Activated CD8-positive, alpha-beta memory T cell treated with anti-CD3 and anti-CD28 coated beads for 1 hour (primary cell): ENCODE data around the gene NOM1.
"Not testable (repeated sequence)": the region's sequence is repeated elsewhere in the genome, so short reads cannot be mapped to it uniquely, and the experiment has no call there.

Experiments
- DNase-seq, 2 donors: peaks; one replicate each; pipeline ENCODE4 v3.0.0-alpha.2; 2020; ENCODE audit warnings: low read depth in 1 of 2; ENCODE audit errors: extremely low read depth in 1 of 2

Gene NOM1

DNA sequence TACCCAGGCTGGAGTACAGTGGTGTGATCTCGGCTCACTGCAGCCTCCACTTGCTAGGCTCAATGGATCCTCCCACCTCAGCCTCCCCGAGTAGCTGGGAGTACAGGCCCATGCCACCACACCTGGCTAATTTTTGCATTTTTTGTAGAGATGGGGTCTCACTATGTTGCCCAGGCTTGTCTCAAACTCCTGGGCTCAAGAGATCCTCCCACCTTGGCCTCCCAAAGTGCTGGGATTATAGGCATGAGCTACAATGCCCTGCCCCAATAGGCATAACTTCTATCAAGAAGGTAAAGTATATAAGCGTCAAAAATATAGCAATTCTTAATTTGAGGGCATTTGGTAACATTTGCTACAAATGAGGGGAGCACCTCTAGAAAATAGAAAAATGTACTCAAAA lies 12.7 kb upstream of the NOM1 start:
- not testable (repeated sequence) for DNase-seq

DNA sequence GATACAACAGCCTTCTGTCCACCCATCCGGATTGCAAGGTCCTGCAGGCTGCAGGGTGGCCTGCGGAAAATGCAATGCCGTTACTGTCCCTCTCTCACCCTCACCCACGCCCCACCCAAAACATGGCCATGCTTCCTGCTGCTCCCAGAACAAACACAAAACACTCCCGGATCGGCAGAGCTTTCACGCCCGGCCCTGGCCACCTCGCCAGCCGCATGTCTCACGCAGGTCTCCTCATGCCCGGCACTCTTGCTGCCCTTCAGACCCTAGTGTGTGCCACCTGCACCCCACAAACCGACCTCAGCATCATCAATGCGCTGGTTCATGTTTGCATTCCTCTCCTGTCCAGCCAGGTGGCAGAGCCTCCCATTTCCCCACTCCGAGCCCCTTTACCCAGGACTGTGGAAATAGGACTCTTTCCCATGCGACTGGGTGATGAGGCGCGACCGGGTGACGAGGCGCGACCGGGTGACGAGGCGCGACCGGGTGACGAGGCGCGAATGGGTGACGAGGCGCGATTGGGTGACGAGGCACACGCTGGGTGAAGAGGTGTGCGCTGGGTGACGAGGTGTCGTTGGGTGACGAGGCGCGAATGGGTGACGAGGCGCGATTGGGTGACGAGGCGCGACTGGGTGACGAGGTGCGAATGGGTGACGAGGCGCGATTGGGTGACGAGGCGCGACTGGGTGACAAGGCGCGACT lies 8.9 kb upstream of the NOM1 start:
- DNase-seq: no peak

DNA sequence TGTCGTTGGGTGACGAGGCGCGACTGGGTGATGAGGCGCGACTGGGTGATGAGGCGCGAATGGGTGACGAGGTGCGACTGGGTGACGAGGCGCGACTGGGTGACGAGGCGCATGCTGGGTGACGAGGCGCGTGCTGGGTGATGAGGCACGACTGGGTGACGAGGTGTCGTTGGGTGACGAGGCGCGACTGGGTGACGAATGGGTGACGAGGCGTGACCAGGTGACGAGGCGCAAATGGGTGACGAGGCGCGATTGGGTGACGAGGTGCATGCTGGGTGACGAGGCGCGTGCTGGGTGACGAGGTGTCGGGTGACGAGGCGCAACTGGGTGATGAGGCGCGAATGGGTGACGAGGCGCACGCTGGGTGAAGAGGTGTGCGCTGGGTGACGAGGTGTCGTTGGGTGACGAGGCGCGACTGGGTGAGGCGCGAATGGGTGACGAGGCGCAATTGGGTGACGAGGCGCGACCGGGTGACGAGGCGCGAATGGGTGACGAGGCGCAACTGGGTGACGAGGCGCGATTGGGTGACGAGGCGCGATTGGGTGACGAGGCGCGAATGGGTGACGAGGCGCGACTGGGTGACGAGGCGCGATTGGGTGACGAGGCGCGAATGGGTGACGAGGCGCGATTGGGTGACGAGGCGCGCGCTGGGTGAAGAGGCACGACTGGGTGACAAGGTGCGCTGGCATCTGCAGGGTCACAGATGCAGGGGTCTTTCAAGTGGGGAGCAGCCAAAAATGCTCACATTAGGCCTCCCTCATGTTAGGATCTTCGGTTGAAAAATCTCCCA lies 7.9 kb upstream of the NOM1 start:
- DNase-seq: no peak

DNA sequence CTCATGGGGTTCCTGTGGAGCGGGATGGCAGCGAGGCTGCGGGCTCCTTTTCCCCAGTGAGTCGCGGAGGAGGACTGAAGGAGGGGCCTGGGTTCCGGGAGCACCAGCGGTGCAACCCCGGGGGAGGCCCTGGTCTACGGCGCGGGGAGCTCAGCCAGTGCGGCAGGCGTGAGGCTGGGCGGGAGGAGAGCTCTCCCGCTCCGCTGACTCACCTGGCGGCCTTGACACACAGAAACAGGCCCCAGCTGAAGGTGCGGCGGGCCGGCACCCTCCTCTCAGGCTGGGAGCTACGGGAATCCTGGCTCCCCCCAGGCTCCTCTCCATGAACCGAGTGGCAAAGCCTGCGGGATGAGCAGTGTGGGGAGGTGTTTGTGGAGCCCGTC lies 6.8 kb upstream of the NOM1 start:
- no peak for DNase-seq

DNA sequence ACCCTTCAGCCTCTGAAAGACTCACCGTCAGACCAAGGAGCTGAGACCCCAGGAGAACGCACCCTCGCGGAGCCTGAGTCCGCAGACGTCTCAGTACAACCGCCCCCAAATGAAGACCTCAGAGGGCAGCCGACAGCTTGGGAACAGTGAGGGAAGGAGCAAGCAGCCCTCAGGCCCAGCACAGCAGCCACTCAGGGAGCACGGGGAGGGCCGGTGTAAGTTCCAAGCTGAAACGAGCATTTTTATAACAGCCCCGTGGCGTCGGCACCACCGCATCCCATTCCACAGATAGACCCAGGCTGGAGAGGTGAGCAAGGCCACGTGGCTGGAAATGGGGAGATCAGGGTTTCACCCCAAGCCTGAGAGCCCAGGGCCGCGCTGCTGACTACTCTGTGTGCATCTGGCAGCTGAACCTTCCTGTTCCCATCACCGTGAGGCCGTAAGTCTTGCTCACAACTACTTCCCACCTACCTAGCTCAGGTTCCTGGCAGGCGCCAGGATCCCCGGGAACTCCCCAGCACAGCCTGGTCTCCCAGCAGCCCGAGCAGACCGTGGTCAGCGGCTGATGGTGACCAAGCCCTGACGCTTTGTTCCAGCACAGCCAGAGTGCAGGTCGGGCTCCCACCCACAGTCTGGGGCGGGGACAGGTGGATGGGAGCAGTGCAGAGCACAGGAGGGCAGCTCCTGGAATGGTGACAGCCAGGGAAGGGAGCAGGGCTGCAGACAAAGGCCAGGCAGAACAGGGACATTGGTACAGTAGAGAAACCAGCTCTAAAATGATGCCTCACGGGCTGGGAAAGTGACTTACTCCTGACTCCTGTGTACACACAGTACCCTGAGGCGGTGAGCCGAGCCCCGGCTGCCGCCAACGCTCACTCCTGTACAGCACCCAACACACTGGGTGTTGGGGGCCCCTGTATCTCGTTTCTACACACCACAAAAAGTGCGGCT lies 6.1 kb upstream of the NOM1 start:
- DNase-seq: no peak

DNA sequence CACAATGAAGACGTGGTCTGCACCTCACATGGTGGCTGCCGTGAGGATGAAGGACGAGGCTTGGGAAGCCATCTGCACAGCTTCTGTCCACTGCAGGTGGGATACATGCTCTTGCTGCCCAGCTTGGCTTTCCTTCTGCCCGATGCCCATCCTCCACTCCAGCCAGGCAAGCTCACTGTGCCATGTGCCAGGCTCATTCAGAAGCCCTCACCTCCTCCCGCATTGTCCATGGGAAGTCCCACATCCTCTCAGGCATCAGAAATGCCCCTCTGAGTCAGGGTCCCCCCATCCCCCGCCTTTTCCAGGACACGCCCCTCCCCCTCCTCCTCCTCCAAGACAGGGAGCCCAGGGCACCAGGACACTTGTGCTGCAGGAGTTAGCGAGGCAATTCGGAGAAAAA lies 4.6 kb upstream of the NOM1 start:
- no peak for DNase-seq

DNA sequence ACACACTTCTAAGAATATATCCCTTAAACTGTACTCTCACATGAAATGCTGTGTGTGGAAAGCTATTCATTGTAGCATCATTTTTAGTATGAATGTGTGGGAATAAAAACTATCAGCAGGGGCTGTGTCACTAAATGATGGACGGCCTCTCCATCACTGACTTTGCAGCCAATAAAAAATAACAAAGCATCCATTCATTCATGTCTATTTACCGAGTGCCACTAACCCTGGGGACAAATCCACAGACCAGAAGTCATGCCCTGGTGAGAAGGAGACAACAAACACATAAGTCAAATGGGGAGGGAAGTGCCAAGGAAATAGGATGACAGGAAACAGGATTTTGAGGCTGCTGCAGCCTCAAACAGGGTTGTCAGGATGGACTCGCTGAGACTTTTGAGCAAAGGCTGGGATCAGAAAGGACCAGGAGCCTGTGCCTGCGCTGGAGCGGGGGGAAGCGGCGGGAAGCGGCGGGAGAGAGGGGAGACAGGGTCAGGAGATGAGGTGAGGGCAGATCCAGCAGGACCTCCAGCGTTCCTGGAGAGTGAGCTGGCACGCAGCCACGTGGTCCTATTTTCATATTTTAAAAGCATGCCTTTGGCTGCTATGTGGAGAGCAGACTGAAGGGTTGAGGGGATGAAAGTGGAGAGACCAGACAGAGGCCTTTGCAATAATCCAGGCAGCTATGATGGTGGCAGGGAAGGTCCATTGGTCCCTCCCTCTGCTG lies 2.2 kb upstream of the NOM1 start:
- no peak for DNase-seq

DNA sequence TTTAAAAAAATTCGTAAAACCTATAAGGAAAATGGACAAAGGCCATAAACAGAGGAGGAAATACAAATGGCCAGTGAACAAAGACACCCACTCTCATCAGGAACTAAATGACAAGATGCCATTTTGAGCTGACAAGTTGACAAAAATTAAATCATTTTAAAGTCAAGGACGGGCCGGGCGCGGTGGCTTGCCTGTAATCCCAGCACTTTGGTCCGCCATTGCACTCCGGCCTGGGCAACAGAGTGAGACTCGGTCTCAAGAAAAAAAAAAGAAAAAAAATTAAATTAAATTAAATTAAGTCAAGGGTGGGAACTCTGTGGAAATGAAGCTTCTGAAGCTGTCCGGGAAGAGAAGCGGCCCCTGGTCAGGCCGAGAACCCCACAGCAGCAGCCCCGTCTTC lies 1.2 kb upstream of the NOM1 start:
- DNase-seq: no peak

DNA sequence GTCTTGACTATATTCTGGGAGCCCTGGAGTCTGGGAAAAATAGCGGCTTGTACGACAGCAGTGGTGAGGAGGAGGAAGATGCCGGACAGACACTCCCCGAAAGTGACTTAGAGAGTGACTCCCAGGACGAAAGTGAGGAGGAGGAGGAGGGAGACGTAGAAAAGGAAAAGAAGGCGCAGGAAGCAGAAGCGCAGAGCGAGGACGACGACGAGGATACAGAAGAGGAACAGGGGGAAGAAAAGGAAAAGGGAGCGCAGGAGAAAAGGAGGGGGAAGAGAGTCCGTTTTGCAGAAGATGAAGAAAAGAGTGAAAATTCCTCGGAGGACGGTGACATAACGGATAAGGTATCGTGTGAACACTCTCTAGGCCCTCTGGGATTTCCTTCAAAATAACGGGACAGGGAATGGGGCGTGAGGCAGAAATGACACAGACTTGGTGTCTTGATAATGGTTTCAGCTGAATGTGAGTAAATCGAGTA lies 908 bp downstream of the NOM1 start:
- DNase-seq: no peak

DNA sequence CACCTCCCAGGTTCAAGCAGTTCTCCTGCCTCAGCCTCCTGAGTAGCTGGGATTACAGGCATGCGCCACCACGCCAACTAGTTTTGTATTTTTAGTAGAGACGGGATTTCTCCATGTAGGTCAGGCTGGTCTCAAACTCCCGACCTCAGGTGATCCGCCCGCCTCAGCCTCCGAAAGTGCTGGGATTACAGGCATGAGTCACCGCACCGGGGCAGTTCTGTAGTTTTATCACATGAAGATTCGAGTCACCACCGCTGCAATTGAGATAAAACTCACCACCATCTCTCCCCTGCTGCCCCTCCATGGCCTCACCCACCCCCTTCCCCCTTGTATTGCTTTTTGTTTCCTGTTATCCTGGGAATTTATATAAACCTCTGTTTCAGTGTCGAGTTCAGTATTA lies 3.7 kb downstream of the NOM1 start:
- not testable (repeated sequence) for DNase-seq

DNA sequence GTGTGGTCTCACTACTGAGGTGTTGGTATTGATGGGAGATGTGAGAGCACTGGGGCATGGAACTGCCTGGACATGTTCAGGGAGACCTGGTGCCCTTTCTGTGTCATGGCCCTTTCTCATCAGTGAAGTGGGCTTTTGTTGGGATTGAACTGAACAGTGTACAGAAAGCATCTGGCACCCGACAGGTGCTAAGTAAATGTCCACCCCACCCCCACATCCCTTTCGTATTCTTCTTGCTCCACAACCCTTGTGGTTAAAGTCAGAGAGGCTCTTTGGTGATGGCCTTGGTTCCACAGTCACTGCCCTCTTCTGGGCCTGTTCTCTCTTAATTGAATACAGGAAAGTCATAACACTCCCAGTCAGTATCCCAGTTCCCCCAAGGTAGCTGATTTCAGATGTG lies 5.4 kb downstream of the NOM1 start:
- DNase-seq: no peak

DNA sequence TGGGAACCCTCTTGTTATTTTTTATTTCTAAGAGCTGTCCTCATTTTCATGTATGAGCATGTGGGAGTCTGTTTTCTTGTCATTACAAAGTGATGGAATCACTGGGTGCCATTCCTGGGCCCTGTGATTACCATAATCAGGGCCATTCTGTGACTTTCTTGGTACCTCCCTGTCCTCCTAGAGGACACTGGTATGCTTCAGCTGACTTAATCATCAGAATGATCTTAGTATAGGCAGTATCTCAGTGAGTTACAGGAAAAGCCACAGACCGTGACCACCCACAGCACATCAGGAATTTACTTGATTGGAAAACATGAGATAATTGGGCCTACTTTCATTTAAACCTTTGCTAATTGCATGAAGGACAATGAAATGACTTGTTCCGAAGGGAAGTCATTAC lies 7.2 kb downstream of the NOM1 start:
- DNase-seq: no peak

DNA sequence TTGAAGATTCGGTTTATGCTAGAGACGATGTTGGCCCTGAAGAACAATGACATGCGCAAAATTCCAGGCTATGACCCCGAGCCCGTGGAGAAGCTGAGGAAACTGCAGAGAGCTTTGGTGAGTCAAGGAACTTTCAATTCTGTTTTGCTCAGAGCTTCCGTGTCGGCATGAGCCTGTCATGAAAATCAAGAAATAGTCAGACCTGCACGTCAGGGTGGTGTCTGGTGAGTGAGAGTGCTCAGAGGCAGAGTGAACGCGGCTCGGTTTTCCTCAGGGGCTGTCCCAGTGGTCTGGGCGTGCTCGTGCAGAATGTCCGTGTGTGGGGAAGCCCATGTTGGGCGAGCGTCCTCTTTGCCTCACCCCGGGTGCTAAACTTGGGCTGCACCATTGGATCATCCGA lies 12.6 kb downstream of the NOM1 start:
- no peak for DNase-seq

DNA sequence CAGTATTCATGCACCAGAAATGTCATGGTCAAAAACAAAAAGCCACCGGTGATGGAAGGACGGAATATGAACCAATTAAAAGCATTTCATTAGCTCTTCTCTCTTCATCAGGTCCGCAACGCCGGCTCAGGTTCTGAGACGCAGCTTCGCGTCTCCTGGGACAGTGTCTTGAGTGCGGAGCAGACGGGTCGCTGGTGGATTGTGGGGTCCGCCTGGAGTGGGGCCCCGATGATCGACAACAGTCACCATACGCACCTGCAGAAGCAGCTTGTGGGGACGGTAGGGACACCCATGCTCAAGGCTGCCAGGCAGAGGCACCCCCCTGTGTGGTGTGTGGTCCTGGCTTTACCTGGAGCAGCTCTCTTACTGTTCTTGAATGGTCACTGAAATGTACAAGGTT lies 13.4 kb downstream of the NOM1 start:
- no peak for DNase-seq

DNA sequence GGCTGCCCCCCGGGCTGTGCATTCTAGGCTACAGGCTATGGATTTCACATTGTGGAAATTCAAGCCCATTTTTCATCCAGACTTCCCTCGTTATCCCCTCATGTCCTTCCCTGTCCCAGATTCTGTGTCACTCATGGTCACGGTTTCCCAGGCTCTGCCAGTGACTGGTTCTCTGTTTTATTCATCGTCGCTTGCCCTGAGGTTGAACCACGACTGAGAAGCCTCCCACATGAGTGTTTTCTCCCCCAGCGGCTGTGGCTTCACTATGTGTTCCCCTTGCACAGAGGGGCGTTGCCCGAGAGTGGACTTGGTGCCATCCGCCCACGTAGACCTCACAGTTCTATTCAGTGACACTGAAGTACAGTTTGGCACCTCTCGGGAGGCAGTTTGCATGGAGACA lies 14.0 kb downstream of the NOM1 start:
- no peak for DNase-seq

DNA sequence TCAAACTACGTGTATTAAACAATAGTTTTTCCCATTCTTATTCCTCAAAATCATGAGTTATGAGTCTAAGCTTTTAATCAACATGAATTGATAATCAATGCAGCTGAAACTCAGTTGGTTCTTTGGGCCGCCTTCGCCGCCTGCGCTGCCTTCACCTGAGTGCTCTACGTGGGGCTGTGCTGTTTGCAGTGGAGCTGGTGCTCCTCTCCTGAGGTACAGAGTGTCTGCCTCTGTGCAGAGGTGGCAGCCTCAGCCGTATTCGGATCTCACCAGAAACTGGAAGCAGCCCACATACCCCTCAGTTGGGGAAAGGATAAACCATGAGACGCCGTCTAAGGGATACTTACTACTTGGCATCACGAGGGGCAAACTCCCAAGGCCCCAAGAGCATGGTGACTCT lies 15.5 kb downstream of the NOM1 start:
- no peak for DNase-seq

DNA sequence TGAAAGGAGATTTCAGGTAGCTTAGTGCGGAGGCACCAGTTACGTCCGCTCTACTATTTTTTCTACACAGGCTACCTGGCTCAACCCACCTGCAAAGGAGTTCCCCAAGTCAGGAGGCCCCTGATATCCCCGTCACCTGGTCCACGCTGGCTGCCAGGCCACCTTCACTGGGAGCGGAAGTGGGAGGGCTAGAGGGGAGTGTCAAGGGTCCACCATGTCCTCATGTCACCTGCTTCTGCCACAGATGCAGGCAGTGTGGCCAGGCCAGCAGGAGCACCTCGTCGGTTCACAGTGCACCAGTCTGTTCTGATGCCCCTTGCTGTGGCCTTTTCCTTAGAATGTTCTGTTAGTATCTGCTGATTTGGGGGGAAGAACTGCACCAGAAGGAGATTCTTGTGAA lies 16.9 kb downstream of the NOM1 start:
- DNase-seq: no peak

DNA sequence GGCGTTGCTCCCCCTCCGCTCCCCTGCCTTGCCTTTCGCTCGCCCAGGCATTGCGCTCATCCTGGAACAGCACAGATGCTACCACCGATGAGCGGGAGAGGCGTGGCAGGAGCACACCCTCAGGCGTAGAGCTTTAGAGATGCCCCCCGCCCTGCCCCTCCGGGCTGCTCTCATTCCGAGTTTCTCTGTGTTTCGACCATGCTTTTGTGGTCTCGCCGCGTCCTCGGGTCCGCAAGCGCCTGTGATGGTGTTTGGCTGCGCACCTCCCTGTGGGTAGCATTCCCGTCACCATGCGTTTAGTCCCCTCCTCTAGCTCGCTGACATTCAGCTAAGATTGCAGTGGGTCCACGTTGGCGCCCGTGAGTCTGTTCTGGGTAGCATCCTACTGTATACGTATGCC lies 18.7 kb downstream of the NOM1 start:
- no peak for DNase-seq

DNA sequence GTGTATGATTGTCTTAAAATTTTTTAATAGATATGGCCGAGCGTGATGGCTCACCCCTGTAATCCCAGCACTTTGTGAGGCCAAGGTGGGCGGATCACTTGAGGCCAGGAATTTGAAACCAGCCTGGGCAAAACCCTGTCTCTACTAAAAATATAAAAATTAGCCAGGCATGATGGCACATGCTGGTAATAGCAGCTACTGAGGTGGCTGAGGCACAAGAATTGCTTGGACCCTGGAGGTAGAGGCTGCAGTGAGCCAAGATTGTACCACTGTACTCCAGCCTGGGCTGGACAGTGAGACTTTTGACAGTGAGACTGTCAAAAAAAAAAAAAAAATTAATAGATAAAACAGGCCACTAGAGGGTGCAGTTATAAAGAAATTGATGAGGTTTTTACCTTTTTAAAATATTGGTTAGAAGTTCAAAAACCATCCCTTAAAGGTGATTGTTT lies 20.5 kb downstream of the NOM1 start:
- DNase-seq: no peak

DNA sequence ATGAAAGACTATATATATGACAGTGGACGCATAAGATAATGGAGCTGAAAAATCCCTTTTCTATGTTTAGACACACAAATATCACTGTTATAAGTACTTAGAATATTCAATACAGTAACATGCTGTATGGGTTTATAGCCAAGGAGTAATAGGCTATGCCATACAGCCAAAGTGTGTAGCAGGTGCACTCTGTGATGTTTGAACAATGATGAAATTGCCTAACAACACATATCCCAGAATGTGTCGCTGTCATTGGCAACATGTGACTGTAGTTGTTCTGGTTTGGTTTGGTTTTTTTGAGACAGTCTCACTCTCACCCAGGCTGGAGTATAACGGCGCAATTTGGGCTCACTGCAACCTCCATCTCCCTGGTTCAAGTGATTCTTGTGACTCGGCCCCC lies 26.1 kb downstream of the NOM1 start:
- no peak for DNase-seq
